Measurements from ENCODE around the gene B3GLCT. TPM values are rescaled to one million over a fixed set of nuclear protein-coding genes. Genes with fewer than 3 reads are reported as not detected.

The B3GLCT gene
- total and polyA plus RNA-seq, 2 experiments from 2014 or later: 2.2 to 4.4 TPM

- TF ChIP-seq ZNF462 (CRISPR knock-in tag; IDR thresholded peaks at IDR 0.05) (no peak), ZNF114 (CRISPR knock-in tag; IDR thresholded peaks at IDR 0.05) (no peak), CREB1 (CRISPR knock-in tag; IDR thresholded peaks at IDR 0.05; ENCODE audit: low read depth) (no peak), STAT1 (IDR thresholded peaks at IDR 0.05; ENCODE audit: unreplicated experiment) (no peak), NANOG (IDR thresholded peaks at IDR 0.05; ENCODE audit: borderline replicate concordance) (no peak), REST (IDR thresholded peaks at IDR 0.05; ENCODE audit: unreplicated experiment) (no peak)
Measured at GRCh38 chr13:31151837-31152236, 47.9 kb upstream of the B3GLCT start (continued).

GRCh38 chr13:31154939-31155338, 44.8 kb upstream of the B3GLCT start:
- H3K4me3 ChIP-seq: no peak overlapping the region
- H3K27ac ChIP-seq (ENCODE audit: low read depth): no peak overlapping the region
- H3F3A ChIP-seq (replicated peaks; ENCODE audit: low read depth): no peaks in the 10 kb centered on the region
- no peak overlapping the region for H3K4me3 Mint-ChIP-seq
- no peaks in the 10 kb centered on the region for H3K27me3 Mint-ChIP-seq (ENCODE audit: insufficient read depth, low read depth, poor library complexity)
- peaks cover 70% of the 10 kb centered on the region for H3K36me3 ChIP-seq (ENCODE audit: insufficient read depth)
- peaks cover 69% of the 10 kb centered on the region for H3K36me3 Mint-ChIP-seq (ENCODE audit: low read depth)
- no peaks in the 10 kb centered on the region for H3K9me3 Mint-ChIP-seq
- H3K4me1 ChIP-seq (ENCODE audit: insufficient read depth): peaks cover 7% of the 10 kb centered on the region
- H3K9me2 ChIP-seq (ENCODE audit: insufficient read depth): no peaks in the 10 kb centered on the region
- no peak for ATAC-seq
- H3K79me2 ChIP-seq (replicated peaks; ENCODE audit: insufficient read depth): peaks cover 58% of the 10 kb centered on the region
- H3K4me1 Mint-ChIP-seq: peaks cover 11% of the 10 kb centered on the region
- H2AFZ ChIP-seq: no peak overlapping the region
- peaks cover 24% of the 10 kb centered on the region for H4K20me1 ChIP-seq (replicated peaks; ENCODE audit: insufficient read depth)
- no peak overlapping the region for H3K27ac Mint-ChIP-seq
- no peak overlapping the region for H3K4me2 ChIP-seq
- no peaks in the 10 kb centered on the region for H3K27me3 ChIP-seq (ENCODE audit: insufficient read depth)
- DNase-seq (ENCODE audit: low spot score): no peak
- TF ChIP-seq EZH2phosphoT487 (IDR thresholded peaks at IDR 0.05; ENCODE audit: unreplicated experiment): no peak
- TF ChIP-seq ETS1 (IDR thresholded peaks at IDR 0.05): no peak
- no peak for TF ChIP-seq JUNB (IDR thresholded peaks at IDR 0.05; ENCODE audit: unreplicated experiment)
- no peak for TF ChIP-seq CTCF (conservative IDR thresholded peaks at IDR 0.05; ENCODE audit: low read depth in 2 of 2)
- TF ChIP-seq NANOG (IDR thresholded peaks at IDR 0.05; ENCODE audit: borderline replicate concordance): no peak
- no peak for TF ChIP-seq ZNF331 (CRISPR knock-in tag; IDR thresholded peaks at IDR 0.05; ENCODE audit: low read depth)
- TF ChIP-seq ZNF114 (CRISPR knock-in tag; IDR thresholded peaks at IDR 0.05): no peak
- TF ChIP-seq POLR2AphosphoS5 (IDR thresholded peaks at IDR 0.05; ENCODE audit: low read depth): no peak
